HG02870 (cell line): ENCODE measurements around the gene INF2.

Source experiments
- ATAC-seq: cut with Tn5 transposase; IDR thresholded peaks from one replicate; pipeline ENCODE4 v1.9.1; 2021; ENCODE audit warnings: mild to moderate bottlenecking, moderate library complexity; ENCODE audit not compliant: unreplicated experiment

INF2 gene

GRCh38 chr14:104687601-104688504, 1.6 kb upstream of the INF2 start:
- no peak for ATAC-seq

- no peak for ATAC-seq
Observed at GRCh38 chr14:104688505-104689108, 811 bp upstream of the INF2 start.

GRCh38 chr14:104689881-104690711, 678 bp downstream of the INF2 start:
- no peak for ATAC-seq

DNA sequence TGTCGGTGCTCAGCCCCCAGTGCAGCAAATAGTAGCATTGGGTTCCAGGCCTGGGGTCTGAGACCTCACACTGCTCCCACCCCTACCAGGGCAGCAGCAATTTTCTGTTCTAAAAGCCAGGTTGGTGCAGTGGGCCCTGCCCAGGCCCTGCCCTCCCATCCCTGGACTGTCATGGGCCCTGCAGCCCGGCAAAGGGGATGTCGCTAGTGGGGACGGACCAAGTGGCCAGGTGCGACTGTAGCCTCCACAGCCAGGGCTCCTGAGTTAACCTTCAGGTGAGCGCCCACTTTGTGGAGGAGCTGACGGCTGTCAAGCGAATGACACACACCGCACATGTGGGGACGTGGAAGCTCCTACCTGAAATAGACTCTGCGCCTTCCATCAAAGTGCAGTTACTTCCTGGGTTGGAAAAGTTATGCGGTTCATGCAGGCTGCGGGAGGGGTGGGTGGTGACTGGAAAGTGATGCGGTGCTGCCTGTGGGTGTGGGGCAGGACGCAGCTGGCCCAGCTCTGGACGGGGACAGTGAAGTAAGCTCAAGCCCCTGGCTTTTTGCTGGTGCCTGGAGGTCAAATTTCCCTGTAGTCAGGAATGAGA, 1.5 kb downstream of the INF2 start:
- no peak for ATAC-seq

DNA sequence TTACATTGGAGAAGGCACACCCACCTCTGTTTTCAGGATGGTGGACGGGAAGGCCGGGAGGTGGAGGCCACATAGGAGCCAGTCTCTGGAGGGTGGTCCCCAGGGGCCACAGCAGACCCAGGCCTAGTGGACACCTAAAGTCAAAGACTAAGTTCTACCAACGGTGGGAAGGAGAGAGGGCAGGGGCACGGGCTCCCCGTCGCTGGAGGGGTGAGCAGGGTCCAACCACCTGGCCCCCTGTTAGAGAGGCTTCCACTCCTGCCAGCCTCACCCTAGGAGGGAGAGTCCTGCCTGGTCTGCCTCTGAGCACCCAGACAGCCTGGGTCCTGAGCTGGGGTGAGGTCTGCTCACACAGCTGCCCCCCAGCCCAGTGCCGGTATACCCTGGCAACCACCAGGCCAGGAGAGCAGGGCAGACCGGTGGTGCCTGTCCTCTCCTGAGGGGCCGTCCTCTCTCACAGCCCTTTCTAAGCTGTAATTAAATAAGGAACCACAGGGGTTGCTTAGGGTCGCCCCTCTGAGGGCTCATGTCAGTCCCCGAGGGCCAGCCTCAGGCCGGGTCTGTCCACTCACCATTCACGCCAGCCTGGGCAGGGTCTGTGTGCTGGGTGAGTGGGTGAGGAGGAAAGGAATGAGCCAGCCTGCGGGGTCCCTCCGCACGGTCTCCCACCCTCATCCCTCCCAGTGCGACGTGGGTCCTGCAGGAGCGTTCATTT, 2.3 kb downstream of the INF2 start:
- no peak for ATAC-seq

GRCh38 chr14:104692261-104692938, 3.0 kb downstream of the INF2 start:
- ATAC-seq: no peak

DNA sequence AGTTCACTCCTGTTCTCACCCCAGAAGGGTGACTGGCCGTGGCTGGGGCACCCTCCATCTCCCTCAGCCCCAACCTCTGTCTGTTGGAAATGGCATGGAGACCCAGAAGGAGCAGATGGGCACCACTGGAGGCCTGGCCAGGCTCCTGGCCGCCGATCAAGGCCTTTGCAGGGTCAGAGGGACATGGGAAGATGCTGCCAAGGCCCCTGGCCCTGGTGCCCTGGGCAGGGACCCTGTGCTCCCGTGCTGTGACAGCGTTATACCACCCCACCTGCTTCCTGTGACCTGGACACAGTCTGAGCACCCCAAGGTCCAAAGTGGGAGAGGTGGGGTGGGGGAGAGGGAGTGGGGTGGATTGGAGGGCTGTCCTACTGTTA, 3.5 kb downstream of the INF2 start:
- no peak for ATAC-seq

DNA sequence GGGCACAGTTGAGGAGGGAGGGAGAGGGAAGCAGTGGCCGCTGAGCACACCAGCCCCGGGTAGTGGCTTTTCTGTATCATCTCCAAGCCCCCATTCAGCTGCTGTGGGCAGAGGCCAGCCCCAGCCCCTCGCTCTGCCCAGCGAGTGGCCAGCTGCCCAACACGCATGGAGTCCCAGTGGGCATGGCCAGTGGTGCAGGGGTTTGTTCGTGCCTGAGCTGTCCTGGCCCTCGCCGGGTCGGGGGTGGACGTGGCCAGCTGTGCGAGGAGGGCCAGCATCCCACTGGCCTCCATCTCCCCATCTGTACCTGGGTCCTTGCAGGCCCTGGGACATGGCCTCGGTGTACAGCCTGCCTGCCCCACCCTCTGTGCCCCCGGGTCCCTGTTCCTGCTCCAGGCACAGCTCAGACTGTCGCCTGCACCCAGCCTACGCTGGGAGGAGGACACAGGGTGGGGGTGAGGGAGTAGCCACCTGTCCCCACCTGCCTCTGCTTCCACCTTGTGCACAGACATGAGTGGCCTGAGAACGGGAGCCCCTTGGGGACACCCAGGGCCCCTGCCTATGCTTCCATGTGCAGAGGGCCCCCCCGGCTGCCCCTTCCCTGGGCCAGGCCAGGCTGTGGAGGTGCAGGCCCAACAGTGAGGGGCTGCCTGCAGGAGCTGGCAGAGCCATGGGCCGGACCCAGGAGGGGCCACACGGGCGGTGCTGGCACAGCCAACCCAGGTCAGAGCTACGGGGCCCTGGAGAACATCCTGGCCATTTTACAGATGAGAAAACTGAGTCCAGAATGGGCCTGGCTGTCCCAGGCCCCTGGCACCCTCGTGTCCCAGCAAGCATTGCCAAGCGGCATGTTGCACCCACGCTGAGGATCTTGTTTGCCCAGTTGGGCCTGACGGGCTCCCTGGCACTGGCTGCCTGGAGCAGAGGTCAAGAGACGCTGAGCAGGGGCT, 4.3 kb downstream of the INF2 start:
- ATAC-seq: no peak

DNA sequence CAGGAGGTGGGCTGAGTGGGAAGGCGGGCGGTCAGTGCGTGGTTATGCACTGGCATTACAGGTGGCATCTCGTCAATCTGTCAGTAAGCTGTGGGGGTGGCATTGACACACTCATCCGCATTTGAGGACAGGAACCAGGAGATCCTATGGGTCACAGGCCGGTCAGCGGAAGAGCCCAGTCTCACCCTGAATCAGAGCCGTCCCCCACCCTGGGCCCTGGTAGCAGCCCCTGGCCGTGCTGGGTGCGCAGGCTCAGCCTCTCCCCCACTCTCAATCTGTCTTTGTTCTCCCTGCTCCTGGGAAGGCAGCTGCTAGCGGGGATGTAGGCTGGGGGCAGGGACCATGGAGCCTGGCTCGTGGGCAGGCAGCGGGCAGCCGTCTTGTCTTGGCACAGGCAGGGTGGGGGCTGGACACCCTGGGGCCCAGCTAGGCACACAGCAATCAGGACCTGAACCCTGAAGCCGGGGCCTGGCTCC, 5.1 kb downstream of the INF2 start:
- ATAC-seq: no peak

- no peak for ATAC-seq
Observed at GRCh38 chr14:104694991-104695659, 5.7 kb downstream of the INF2 start.

DNA sequence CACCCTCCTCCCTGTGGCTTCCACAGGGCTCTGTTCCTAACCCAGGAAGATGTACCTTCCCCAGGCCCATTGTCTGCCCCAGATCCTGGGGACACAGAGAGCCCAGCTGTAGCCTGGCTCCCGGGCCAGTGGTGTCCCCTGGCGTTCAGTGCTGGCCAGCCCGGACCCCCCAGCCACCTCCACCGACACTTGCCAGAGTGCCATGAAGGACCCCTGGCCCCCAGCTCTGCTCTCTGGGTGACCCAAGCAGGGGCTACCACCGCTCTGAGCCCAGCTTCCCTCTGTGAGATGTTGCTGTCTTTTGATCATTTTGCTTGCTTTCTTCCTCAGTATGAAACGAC, 6.2 kb downstream of the INF2 start:
- no peak for ATAC-seq

GRCh38 chr14:104696671-104697316, 7.4 kb downstream of the INF2 start:
- no peak for ATAC-seq

- ATAC-seq: no peak
Observed at GRCh38 chr14:104697317-104697703, 7.9 kb downstream of the INF2 start.

DNA sequence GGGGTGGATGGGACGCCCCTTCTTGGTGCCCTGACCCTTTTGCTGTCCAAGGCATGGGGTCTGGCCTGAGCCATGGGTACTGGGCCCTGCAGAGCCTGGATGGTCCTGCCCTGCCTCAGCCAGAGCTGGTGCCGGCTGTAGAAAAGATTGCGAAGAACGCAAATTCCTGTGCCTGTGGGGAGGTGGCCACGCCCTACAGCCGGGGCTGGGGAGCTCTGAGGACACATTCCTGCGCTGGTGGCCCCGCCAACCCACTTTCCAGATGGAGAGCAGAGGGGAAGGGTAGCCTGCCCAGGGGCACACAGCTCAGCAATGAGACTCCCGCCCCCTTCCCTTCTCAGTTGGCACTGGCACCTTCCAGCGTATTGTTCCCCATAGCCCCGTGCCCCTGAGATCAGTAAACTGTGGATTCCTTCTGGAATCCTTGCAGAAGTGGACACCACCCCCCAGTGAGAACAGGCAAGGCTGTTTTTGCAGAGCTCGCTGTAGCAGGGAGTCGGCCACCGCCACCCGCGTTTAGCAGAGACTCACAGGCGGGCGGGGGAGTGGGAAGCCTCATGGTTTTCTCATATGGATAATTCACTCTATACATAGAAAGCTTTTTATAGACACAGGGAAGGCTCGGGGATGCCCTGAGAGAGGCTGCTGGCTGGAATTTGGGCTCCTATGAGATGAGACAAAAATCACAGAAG, 8.6 kb downstream of the INF2 start:
- no peak for ATAC-seq

- no peak for ATAC-seq
Observed at GRCh38 chr14:104698688-104699425, 9.4 kb downstream of the INF2 start.

GRCh38 chr14:104699426-104699748, 10.0 kb downstream of the INF2 start:
- ATAC-seq: no peak

DNA sequence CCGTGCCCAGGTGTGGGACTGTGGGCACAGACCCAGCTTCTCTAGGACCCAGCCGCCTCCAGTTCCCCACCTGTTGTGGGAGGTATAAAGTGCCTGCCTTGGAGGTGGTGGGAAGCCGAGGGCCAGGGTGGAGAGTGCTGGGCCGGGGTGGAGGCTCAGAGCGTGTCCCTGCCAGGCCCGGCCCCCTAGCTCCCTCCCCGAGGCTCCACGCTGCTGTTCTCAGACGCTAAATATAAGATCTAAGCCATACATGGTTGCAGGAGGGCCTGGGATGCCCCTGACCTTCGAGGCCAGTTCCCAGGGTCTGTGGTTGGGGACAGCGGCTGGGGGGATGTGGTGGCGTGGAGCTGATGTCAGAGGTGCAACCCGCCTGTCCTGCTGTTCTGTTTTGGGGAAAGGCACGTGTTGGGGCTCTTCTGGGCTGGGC, 10.8 kb downstream of the INF2 start:
- no peak for ATAC-seq
